Measurements from ENCODE around the gene FRAT2. TPM values are rescaled to one million over a fixed set of nuclear protein-coding genes. Genes with fewer than 3 reads are reported as not detected.
A peak's percentile ranks its signal among the peaks of the same experiment; 100 is the strongest.

The FRAT2 gene
- polyA plus RNA-seq, 3 donors: 13.1 to 14.1 (median 14.0) TPM

DNA sequence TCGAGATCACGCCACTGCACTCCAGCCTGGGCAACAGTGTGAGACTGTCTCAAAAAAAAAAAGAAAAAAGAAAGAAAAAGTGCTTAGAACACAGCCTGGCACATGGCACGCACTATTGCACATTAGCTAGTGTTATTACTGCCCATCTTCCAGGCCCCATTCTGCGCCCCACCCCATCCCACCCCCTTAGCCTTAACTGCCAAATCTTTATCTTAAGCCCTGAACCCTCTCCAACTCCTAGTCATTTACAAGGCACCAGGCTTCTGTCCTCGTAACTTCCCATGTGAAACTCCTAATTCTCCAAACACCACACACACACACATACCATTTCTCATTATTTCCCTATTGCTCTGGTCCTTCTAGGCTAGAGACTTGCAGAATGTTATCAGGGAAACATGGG lies 4.8 kb downstream of the FRAT2 start:
- no peak for DNase-seq

DNA sequence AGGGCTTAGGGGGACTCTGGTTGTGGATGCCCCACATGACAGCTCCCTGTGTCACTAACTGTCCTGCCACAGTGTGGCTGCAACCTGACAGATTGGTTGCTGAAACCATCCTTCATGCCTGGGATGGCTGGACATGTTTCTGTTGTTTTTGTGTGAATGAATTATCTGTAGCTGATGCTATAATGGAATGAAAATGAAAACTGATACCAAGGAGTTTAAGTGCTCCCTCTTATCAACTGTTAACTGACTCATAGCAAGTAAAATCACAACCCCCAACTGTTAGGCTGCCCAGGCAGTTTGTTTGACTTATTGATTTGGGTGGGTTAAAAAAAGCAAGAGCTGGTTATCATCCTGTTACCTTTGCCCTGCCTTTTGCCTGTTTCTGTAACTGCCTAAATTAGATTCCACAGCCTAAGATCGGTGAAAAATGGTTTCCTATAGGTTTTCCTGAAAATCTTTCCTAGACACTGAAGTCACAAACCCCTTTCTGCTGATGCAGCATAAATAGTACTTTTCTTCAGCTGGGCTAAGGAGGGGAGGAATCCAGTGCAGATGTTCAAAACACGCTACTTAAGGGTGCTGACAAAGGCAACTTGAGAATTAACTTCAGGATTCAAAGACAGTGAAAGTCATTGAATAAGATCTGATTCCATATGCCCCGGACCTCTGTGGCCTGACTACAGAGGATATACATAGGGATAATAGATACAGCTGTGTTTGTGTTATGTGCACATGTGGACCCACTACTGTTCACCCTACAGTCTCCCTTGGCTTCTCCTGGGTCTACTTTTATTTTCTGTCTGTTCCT lies 5.7 kb downstream of the FRAT2 start:
- no peak for DNase-seq

DNA sequence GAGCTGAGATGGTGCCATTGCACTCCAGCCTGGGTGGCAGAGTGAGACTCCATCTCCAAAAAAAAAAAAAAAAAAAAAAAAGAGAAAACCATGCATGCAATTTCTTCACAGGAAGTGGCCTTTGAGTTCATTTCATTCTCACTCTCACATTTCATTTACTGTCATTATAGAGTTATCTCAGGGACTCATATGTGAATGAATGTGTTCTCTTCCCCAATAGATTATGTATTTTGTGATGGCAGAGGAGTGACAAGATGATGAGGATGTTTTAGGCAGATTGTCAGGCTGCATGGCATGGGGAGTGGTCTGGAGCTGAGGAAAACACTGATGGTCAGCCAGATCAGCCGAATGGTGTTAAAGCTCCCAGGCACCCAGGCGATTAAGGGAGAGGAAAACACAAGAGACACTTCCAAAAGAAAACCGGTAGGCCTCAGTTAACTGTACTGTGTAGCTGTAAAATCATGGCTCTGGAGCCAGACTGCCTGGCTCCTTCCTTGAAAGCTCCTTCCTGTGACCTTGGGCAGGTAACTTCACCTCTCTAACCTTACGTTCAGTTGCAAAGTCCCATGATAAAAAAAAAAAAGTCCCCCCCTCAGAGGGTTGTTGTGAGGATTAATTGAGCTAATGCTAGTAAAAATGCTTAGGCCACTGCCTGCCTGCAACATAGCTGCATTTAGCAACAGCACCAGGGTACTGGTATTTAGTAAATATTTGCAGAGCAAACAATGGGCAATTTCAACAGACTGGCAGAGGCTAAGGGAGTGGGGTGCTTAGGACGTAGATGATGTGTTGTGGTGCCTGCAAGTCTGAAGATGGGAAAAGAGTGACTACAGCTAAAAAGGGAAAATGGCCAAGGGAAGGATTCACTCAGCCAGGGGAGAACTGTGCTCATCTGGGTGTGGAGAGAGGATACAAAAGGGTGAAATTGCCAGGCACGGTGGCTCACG lies 6.9 kb downstream of the FRAT2 start:
- DNase-seq: no peak

DNA sequence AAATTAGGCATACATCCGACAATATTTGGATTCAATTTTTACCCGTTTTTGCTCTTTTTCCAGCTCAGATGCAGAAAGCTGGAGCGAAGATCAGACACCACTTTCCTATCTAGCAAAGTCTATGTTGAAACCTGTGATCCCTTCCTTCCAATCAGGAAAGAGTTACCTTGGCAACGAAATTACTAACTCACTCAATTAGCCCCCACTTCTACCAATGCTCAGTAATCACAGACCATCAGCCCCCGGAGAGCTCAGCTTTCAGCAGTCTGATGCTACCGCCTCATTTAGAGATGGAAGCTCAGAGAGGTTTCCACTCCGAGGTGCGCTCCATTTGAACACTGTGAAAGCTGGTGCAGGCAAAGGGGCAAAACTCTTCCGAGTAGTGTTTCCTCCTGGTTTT lies 8.8 kb downstream of the FRAT2 start:
- no peak for DNase-seq

DNA sequence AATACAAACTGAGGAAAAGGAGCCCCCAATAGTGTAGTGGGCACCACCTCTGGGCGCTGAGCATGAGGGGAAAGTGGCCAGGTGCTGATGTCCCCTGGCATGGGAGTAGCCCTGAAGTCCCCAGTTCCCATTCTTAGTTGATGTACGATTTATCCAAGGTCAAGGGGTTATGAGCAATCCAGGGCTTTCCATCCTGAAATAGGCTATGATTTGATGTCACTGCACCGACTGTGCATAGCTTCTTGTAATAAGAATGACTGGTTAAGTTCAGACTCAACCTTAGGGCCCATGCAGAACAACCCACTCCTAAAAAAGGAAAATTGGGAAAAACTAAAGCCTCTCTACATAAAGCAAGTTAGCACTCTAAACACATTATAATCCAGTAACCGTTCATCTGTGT lies 11.0 kb downstream of the FRAT2 start:
- no peak for DNase-seq

DNA sequence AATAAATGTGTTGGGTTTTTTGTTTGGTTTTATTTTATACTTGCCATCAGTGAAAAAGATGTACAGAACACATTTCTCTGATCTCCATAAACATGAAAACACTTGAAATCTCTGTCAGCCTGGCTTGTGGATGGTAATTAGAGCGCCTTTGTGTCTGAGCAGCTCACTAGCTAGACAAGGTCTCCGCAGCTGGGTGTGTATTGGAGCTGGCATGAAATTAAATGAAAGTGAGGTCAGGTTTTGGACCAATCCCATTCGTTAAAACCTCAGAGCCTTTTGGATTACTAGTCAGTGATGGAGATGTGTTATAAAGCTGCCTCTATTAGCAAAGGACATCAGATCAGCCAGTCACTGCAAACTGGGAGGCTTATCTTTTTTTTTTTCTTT lies 12.7 kb downstream of the FRAT2 start:
- DNase-seq: no peak

DNA sequence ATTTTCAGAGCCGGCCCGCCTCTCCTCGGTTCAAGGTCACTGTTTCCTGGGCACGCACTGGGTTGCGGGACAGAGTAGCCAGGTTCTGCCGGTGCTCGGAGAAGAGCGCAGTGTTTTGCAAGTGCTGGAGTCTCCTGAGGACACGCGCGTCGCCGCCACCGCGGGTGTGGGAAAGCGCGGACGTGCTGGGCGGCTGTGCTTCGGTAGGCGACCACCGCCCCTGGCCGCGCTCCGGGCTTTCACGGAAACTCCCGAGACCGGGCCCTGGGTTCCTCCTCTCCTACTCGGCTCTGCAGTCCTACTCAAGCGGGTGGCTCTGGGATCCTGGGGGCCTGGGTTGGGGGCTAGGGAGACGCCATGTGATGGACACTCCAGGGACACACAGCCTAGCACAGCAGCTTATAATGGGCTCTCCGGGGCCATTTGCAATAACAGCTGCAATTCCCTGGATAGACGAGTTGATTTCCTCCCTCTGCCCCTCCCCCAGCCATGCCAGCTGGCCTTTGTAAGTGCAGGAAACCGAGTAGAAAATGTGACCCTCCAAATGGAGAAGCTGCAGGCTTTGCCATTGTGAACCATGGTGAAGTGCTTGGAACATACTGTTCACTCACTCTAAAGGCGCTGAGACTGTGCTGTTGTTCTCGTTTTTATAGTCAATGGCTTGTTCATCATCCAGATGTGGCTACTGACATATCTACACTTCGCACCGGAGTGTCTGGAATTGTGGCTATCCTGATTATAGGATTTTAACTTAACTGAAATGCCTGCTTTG lies 13.3 kb downstream of the FRAT2 start:
- DNase-seq: no peak

DNA sequence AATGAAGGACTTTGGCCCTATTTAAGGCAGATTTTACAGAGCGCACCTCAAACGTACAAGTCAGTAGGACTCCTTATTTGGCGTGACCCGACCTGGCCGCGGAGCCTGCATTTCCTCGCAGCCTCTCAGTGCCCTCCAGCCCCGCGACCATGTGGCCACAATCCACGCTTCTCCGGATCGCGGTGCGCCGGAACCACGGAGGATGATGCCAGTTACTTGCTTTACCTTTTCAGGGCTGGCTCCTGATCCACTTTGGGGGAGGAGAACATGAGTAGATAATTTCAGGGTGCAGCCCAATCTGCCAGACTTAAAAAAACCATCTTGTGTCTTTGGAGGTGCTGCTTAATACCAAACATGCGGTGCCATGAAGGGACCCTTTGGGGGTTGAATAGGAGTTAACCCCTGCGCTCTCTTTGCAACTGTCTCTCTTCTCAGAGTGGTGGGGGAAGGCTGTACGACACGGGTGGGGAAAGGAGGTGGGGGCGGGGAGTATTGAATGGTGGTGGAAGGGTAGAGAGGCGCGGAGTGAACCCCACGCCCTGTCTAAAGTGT lies 14.0 kb downstream of the FRAT2 start:
- no peak for DNase-seq

DNA sequence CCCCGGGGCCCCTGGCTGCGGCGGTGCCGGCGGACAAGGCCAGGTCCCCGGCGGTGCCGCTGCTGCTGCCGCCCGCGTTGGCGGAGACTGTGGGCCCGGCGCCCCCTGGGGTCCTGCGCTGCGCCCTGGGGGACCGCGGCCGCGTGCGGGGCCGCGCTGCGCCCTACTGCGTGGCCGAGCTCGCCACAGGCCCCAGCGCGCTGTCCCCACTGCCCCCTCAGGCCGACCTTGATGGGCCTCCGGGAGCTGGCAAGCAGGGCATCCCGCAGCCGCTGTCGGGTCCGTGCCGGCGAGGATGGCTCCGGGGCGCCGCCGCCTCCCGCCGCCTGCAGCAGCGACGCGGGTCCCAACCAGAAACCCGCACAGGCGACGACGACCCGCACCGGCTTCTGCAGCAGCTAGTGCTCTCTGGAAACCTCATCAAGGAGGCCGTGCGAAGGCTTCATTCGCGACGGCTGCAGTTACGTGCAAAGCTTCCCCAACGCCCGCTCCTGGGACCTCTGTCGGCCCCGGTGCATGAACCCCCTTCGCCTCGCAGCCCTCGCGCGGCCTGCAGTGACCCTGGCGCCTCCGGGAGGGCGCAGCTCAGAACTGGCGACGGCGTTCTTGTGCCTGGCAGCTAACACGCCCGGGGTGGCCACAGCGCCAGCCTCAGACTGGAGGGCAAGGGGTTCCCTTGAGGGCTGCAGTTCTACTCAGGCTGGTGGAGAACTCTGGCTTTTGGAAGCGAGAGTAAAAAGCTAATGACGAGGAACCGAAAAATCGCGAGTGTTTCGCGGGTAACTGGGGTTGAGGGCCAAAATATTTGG lies 14.7 kb downstream of the FRAT2 start:
- DNase-seq: no peak

DNA sequence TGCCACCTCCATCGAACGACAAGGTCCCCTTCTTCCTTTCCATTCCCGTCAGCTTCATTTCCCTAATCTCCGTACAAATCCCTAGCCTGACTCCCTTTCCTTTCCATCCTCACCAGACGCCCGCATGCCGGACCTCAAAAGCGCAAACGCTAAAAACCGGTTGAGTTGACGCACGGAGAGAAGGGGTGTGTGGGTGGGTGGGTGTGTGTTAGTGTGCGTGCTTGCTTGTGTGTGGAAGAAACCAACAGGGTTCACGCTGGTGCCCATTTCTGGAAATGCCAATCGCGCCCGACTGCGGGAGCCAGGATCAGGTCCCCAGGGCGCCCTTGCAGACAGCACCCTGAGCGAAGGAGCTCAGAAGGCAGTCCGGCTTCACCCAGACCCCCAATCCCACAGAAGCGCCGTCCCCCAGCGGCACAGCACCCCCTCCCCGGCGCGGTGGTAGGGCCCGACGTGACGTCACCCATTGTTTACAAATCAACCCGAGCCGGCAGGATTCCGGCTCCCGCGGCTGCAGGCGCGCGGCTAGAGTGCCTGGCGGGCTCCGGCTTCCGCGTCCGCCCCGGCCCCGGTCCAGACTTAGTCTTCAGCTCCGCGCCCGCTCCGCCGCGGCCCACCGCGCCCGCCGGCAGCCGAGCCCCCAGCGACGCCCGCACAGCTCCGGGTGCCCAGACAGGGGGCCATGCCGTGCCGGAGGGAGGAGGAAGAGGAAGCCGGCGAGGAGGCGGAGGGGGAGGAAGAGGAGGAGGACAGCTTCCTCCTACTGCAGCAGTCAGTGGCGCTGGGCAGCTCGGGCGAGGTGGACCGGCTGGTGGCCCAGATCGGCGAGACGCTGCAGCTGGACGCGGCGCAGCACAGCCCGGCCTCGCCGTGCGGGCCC lies 15.5 kb downstream of the FRAT2 start, which contains the start of gene FRAT1:
Gene FRAT1, plus strand, starts transcription at position 500 of the 880 bp plus-strand sequence. Its CDS starts 183 bp downstream, at position 683.
- DNase-seq: peak; percentile 89

DNA sequence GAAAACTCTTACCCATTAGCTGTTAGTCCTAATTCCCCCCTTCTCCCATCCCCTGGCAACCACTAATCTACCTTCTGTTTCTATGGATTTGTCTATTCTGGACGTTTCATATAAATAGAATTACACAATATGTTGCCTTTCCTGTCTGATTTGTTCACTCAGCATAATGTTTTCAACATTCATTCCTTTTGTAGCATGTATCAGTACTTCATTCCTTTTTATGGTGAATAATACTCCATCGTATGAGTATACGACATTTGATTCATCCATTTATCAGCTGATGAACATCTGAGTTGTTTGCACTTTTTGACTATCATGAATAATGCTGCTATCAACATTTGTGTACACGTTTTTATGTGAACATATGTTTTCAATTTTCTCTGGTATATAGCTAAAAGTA lies 19.9 kb downstream of the FRAT2 start:
- no peak for DNase-seq

DNA sequence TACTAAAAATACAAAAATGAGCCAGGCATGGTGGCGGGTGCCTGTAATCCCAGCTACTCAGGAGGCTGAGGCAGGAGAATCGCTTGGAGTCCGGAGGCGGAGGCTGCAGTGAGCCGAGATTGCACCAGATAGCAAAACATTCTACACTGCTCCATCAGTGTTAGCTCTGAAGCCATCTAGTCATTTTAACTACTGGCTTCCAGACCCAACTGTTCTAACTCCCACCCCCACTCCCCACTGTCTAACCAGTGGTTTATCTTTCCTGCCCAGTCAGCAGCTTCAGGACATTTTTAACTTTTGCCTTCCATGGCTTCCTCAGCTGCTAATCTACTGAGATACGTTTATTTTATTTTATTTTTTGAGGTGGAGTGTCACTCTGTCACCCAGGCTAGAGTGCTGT lies 21.6 kb downstream of the FRAT2 start:
- no peak for DNase-seq

DNA sequence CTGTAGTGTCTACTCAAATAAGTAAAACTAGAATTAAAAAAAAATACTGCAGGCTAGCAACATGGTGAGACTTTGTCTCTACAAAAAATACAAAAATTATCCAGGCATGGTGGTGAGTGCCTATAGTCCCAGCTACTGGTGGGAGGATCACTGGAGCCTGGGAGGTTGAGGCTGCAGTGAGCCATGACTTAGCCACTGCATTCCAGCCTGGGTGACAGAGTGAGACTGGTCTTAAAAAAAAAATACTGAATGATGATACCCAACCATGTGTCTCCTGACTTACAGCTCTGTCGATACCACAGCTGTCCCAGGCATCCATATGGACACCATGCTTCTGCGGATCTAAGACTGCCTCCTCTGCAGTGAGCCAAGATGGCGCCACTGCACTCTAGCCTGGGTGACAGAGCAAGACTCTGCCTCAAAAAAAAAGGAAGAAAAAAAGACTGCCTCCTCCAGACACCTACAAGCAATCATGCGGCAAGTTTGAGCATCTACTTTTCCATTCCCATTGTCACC lies 23.4 kb downstream of the FRAT2 start:
- DNase-seq: no peak

DNA sequence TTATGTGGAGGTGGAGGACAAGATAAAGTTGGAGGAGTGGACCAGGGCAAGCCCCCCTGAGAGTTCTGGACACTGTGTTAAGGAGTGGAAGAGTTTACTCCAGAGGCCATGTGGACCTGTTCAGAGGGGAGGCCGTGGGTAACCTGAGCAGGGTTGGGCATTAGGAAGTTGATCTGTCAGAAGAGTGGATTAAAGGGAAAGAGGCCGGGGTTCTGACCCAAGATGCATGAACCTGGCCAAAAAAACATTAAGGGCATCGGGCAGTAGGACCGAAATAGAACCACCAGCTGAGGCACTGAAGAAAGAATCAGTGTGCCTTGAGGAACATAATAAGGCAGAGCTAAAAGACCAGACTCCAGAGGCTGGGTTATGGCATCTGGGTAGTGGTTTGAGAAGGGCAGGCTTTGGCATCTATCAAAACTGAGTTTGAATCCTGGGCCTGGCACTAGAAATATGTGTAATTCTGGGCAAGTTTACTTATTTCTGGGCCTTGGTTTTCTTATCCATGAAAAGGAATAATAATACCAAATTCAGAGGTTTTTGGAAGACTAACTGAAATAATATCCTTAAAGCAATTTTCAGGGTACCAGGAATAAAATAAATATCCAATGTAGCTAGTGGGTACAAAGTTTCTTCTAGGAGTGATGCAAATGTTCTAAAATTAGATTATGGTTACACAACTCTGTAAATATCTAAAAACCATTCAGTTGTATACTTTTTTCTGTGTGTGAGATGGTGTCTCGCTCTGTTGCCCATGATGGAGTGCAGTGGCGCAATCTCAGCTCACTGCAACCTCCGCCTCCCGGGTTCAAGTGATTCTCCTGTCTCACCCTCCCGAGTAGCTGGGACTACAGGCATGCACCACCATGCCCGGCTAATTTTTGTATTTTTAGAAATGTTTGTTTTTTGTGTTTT lies 26.4 kb downstream of the FRAT2 start:
- no peak for DNase-seq

DNA sequence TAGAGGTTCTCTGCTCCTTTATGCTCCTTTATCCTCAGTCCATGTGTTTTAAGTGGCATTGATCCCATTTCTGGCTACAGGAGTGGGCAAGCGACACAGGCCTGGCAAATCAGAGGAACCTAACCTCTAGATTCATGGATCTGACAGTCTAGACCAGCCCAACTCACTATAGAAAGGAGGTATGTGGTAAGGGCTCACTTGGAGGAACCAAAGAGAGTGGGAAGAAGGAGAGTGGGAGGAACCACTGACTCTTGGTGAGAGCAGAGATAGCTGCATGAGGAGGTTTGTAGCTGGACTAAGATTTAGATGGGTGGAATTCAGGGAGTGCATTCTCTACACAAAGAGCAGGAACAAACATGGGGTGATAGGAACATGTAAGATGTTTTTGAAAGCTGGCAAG lies 27.1 kb downstream of the FRAT2 start:
- DNase-seq: no peak

DNA sequence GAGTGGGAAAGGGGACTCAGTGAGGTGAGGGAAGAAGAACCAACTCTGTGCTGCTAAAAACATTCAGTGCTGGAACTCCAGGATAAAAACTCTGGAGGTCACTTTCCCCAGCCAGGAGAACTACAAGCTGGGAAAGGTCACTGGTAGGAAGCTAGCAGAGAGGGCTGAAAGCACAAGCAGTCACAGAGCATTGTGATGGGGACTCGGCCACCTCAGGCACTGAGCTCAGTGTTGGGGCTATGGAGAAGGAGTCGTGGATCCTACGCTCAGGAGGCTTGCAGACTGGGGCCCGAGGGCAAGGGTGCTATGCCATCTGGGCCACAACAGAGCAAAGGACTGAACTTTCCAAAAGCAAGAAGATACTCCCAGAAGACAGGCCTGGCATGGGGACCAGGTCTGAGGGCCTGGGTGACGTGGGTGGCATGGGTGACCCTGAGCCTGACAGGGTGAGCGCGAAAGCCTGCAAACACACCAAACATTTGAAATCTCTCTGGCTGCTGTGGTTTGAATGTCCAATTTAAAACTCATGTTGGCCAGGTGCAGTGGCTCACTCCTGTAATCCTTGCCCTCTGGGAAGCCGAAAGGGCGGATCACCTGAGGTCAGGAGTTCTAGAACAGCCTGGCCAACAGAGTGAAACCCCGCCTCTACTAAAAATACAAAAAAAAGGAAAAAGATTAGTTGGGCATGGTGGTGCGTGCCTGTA lies 32.3 kb downstream of the FRAT2 start:
- DNase-seq: no peak

DNA sequence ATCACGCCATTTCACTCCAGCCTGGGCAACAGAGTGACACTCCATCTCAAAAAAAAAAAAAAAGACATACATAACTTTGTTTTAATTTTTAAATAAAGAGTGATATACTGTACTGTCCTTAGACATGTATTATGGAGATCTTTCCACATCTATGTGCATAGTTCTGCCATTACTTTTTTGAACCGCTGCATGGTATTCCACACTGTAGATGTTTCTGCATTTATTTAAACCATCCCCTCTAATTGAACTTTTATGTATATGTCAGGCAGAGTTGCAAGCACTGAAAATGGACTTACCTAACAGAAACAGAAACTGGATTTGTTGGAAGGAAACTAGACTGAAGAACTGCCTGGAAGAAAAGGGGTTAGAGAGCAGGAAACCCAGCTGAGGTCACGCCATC lies 33.5 kb downstream of the FRAT2 start:
- no peak for DNase-seq

DNA sequence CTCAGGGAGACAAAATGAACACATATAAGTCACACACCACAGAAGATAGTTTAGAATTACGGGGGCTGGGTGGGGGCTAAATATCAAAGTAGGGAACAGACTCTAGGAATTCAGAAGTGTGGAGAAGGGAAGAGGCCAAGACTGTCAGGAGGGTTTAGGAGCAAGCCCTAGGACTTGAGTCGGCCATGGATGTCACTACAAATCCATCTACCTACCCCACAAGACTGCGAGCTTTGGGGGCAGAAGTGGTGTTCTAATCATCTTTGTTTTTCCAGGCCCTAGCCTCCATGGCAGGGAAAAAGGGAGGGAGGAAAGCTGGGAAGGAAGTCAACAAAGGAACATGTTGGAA lies 36.3 kb downstream of the FRAT2 start:
- DNase-seq: no peak
